NCI-H146 (cell line): Measurements from ENCODE around the gene EDN2.

Source experiments
- DNase-seq: peaks from one replicate; lab custom pipeline; 2025; lab: John Stamatoyannopoulos, UW

EDN2 gene

DNA sequence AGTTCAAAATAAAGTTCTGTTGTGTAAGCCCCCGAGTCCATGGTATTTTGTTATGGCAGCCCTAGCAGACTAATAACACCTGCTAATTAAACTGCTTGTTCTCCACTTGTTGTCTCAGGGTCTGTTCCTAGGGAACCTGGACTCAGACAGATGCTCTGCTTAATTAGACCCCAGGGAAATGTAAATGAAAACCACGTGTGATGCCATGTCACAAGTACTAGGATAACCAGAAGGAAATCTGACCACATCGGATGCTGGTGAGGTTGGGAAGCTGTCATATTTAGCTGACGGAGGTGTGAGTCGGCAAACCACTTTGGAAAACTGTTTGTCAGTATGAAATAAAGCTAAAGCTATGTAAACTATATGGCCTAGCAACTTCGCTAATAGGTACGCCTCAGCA lies 19.6 kb downstream of the EDN2 start:
- DNase-seq = peak; percentile 75

DNA sequence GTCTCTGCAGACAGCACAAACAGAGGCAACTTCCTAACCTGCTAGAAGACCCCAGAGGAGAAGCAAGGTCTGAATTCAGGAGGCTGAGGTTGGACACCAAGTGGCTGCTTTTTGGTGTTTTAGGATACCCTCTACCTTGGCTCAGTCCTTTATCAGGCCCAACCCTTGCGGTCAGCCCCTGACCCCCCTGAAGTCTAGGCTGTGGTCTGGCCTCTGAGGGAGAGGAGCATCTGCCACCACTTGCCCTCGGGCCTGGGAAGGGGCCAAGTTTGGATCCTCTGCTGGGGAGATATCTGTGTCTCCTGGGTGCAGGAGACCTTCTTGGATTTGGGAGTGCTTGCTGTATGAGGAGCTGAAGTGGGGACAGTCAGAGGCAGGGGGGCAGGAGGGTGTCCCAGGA lies 21.0 kb downstream of the EDN2 start:
- DNase-seq = no peak

DNA sequence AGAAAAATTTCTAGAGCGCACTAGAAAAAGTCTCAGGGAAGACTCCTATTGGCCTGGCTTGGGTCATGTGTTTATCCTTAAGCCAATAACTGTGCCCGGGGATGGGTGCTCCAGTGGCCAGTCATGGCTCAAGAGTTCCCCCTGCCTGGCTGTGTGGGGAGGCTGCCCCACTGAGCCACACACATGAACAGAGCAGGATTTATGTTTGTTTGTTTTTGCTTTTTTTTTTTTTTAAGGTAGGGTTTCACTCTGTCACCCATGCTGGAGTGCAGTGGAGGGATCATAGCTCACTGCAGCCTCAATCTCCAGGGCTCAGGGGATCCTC lies 21.8 kb downstream of the EDN2 start:
- no peak for DNase-seq

DNA sequence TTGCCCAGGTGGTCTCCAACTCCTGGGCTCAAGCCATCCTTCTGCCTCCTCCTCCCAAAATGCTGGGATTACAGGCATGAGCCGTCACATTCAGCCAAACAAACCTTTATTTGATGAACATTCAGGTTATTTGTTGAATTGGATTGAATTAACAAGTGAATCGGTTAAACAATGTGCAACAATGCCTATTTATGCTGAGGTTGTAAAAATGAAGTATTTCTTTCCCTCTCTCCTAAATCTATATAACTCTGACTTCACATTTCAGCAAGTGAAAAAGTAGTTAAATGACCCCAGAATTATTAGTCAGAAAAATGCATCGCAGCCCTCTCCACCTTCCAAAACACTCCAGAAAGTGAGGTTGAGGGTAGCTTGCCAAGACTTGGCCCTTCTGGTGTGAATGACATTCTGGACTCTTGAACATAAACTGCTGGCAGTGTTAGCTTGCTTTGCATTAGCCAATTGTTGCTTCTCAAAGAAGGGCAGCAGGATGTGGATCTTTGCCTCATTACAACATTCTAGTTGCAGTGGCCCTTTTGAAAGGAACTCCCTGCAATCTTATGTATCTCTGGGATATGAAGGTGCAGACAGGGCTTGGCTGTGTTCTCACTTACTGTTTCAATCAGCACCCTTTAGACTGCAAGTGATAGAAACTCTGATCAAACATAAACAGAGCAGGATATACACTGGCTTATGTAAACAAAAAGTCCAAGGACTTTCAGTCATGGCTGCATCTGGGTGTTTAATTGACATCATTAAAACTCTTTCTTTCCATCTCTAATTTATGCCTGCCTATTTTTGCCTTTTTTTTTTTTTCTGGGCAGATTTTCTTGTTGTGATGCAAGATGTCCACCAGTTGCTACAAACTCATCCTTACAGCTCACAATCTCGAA lies 22.4 kb downstream of the EDN2 start:
- no peak for DNase-seq

DNA sequence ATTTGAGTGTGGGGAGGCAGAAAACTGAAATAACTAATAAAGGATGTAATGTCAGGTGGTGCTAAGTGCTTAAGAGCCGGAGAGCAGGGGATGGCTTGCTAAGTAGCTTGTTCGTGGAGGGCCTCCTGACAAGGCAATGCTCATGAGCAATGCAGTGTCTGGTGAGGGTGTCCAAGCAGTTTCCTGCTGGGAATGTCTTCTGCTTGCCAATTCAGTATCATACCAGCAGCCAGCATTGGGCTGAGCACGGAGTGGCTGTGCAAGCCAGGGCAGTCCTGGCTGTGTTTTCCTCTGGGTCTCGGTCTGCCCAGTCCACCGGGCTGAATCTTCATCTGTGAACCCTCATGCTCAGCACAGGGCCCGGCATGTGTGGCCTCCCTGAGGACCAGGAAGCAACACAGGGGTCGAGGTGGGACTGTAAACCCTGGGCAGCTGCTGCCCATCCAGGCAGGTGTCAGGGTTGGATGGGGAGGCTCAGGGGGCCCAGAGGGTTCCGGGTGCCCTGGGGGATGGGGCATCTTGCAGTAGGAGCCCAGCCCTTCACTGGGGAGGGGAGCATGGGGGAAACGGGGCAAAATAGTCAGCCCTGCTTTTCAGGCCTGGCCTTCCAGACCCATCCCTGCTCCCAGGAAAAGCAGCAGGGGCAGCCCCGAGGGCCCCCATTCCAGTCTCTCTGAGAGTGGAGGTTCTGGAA lies 27.5 kb downstream of the EDN2 start:
- no peak for DNase-seq

DNA sequence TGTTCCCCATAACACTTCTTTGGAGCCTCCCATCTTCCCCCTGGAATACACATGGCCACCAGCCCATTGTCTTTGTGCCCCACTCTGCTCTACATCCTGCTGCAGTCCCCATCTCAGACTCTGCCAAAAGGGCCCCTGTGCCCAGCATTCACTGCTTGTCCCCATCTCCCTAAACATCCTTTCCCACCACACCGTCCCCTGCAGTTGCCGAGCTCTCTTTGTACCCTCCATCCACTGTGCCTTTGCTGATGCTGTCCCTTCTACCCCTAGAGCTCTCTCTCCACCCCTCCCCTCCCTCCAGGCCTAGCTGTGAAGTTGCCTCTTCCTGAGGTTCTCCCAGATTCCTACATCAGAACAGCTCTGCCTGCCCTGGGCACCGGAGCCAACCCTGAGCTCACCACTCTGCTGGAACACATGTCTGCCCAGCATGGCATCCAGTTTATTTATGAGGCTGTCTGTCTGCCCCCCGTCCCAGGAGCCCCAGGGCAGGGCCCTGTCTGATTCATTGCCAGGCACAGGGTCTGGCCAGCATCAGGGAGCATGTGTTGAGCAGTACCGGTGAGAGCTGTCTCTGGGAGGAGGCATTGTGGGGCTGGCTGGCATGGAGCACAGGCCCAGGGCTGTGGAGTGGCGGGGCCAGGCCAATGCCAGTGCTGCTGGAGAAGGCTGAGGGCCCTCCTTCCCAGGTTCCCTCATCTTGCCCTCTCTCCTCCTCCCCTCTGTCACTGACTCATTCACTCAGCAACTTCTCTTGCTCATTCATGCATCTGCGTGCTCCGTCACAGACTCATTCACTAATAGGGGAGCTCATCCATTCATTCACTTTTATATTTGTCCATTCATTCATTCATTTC lies 28.8 kb downstream of the EDN2 start:
- no peak for DNase-seq

DNA sequence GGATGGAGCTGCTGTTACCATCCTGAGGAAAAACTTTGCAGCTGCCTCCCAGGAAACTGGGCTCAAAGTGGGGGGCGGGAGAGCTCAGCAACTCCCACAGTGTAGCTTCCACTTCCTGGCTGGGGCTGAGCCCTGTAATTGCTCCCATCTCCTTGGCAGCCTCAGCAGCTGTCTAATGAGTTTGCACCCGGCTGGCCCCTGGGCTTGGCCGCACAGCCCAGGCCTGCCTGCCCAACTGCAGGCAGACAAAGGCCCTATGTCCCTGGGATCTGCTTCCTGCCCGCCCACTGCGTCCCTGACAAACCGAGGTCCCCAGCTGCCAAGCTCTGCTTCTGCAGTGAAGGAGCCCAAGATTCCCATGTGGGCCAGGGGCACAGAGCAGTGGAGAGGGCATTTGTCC lies 30.1 kb downstream of the EDN2 start:
- peak; percentile 76 for DNase-seq

DNA sequence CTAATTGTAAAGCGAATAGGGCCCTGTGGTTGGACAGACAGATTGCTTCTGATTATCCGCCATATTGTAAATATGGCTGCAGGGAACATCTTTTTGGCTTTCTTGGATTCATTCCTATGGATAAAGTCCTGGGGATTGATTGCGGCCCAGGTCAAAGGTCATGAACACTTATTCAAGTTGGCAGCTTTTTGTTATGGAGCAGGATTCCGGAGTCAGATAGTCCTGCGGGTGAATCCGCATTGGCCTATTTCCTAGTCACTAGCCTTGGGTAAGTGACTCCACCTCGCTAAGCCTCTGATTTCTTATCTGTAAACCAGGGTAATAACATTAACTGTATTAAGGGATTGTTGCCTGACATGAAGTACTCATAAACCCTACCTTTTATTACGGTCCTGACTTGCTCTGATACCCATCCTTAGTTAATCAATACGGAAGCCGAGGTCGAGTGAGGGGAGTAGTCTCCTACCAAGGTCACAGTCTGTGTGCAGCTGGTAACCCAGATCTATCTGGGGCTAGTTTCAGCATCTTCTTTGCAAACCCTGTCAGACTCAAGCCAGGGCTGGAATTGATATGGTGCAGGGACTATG lies 31.7 kb downstream of the EDN2 start:
- no peak for DNase-seq

DNA sequence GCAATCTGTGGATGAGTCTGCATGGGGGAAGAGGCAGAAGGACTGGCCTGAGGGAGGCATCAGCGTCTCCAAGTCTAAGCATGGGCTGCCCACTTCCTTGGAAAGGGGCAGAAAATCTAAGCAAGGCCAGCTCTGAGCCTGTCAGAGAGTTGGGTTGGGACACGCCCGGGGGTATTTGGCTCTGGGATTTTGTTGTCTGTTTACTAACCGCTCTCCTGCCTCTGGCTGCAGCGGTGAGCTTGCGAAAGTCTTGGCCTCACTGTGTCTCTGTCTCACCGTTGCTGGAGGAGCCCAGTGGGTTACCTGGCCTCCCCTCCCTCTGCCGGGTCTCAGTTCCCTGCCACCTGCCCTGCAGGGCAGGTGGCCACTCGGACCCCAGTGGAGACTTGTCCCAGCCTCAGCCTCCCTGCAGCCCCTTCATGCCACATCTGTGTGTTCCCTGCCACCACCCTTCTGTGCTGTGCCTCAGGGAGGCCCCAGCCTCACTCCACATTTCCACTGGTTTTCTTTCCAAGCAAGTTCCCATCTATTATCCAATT lies 33.7 kb downstream of the EDN2 start:
- no peak for DNase-seq

DNA sequence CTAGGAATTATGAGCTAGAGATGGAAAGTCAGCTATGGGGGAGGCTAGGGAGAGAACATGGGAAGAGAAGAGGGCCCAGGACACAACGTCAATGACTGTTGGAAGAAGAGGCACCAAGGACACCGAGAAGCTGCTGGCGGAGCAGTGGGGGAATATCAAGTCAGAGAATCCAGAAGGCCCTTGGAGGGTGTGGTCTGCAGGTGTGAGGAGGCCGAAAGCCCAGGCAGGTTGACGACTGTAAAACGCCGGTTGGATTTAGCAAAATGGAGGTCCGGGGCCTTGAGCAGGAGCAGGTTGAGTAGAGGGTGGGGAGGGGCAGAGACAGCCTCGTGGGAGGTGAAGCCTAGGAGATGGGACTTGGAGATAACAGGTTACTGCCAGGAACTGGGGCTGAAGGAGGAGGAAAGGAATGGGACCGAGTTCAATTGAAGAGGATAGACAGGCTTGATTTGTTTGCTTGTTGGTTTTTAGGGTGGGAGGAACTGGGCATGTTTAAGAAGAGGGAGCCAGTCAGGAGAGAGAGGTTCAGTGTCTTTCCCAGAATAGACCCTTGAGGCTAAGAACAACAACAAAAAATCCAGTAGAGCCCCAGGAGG lies 35.1 kb downstream of the EDN2 start:
- no peak for DNase-seq

DNA sequence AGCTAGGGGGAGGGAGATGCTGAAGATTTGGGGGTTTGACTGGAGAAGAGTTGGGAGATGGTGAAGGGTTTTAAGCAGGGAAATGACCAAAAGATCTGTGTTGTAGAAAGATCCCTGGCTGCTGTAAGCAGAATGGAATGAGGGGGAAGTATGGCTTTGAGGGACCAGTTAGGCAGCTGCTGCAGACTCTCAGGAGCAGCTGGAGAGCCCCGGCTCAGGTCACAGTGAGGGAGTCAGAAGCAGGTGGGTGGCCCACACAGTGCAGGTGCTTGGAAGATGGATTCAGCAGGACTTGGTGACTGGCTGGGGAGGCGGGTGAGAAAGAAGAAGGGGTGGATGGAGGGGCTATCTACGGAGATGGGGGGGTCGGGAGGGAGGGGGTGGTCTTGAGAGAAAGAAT lies 35.7 kb downstream of the EDN2 start:
- peak; percentile 52 for DNase-seq

DNA sequence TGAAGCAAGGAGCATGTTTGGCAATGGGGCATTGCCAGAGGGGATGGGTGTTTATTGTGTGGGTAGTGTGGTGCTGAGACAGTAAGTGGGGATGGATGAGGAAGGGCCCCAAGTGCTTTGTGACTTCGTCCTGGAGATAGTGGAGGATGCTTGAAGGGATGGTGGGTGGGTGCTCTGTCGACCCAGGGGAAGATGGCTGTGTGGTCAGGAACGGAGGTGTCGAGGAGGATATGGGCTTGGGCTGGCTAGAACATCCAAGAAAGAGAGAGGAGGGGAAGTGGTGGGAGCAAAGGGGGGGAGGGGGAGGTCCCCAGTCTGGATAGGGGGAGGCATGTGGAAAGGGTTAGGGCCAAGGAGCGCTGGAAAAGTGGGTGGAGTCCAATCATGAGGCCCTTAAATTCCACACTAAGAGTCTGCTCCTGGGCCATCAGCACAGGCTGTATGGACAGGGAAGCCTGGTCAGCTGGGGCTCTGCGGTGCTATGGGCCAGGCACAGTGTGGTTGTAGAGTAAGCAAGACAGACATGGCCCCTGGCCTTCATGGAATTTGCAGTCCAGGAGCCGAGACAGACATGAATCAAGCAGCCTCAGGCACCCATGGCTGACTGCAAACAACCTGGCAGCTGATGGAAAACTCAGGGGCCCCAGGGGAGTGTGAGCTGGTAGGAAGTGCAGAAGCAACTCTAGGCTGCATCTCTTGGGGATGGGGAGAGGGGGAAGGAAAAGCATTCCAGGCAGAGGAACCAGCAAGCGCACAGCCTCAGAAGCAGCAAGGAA lies 36.3 kb downstream of the EDN2 start:
- peak; percentile 39 for DNase-seq

DNA sequence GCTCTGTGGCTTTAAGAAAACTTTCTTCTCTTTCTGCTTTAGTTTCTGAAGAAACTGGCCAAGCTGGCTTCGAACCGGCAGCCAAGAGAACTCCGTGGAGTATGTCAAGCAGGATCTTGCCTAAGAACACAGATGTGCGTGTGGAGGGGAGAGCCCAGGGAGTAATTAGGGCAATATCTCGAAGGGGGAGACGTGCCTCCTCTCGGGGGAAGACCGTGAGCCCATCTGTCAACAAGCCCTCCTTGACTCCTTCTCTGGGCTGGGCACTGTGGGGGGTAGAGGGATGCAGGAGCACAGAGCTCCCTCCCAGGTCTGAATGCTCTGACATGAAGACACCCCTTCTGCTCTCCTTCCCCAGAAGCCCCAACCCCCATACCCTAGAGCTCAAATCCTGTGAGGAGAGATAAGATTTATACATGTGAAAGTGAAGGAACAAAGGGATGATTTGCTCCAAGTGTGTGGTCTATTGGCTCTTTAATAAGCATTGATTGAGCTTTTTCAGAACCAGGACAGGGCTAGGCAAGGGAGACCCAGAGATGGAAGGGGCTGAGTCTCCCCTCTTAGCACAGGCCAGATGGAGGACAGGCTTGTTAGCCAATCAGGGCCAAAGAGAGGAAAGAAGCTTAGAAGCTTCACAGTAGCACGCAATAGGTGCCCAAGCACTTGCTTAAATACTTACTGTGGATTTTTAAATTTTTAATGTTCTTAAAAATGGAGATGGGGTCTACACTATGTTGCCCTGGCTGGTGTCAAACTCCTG lies 37.5 kb downstream of the EDN2 start:
- DNase-seq = no peak

DNA sequence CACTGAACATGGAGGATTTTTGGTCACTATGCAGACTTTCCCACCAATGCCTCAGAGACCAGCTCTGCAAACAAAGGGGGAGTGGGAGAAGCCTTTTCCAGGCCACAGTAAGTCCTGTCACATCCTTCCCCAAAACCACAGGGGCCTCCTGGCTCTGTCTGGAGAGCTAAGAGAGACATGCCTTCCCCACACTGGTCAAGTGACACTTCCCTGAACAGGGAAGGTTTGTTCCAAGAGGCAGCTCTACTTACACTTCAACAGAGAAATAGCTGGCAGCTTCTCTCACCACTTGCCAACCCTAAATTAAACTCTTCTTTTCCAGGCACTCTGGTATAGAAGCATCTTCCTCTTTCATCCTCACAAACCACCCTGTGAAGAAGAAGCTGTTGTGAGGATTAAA lies 39.7 kb downstream of the EDN2 start:
- DNase-seq = no peak

DNA sequence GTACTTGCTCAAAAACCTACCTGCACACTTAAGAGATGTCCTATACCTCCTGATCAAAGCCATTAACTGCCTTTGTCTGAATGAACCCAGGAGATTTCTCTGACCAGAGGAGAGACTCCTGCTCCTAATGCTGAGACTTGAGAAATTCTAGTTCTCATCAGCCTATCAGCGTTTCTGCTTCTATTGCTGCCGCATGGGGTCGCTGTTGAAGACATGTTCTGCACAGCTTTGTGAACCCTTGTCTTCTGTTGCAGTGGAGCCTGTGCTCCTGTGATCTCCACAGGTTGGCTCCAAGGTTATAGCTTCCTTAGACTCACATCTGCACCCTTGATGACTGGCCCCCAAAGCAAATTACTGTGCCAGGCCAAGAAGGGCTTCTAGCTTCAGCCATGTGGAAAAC lies 40.2 kb downstream of the EDN2 start:
- DNase-seq = no peak

DNA sequence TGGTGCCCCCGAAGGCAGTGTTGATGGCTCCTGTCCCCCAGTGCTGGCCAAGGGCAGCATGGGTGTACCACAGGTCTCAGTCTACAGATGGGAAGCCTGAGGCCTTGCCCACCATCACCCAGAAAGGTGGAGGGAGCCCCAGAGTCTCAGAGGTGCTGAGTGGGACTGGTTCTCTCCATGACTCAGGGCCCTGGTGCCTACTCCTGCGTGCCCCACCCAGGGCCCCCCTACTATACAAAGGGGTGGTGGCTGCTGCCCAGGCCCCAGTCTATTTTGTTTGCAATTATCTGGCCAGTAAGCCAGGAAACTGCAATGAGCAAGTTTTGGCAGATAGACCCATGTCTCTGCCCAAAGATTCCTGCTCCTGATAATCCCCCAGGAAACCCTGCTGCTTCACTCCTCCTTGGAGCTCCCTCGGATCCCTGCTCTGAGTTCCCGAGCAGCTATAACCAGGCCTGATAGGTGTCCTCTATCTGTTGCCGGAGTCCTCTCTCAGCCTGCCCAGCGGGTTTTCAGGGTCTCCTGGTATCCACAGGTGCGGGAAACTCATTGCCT lies 41.7 kb downstream of the EDN2 start:
- DNase-seq = no peak

DNA sequence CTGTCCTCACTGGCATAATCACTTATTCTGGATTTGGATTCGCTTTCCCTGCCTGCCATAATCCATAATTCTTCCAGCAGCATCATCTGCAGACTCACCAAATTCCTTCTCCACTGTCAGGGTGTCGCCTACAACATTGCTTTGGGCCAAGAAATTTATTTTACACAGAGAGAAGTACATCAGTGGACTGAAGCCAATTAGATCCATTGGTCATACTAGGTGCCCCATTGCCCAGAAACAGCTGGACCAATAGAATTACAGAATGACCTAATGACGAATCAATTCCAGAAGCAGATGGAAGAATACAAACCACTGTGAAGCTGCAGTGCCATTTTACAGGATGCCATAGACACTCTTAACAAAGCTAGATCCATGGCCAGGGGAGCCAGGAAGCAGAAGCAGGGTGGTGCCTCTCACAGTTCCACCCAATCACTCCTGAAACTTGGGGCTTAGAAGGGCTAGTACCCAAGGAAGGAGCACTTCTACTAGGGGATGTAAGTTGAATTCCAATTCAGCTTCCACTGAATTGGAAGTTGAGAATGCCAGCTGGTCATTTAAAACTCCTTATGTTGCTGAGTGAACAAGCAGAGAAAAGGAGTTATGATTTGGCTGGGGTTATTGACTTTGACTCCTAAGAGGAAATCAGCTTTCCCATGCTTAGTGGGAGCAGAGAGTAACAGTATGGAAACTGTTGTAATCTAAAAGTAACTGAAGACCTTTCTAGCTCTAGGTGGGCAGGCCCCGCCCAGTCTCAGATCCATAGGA lies 44.0 kb downstream of the EDN2 start:
- no peak for DNase-seq

DNA sequence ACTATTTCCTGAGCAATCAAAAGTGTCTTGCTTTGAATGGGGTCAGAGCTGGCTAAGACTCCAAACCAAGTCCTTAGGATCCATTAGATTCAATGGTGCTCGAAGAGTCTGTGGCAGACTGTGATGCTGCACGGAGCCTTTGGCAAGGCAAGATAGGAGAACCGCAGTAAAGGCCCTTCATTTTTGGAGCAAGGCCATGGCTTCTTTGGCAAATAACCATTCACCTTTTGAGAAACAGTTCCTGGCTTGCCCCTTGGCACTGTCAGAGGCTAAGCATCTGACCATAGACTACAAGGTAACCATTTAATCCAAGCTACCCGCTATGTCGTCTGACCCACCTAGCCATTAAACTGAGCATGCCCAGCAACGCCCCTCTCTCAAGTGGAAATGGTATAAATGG lies 45.2 kb downstream of the EDN2 start:
- DNase-seq = no peak

DNA sequence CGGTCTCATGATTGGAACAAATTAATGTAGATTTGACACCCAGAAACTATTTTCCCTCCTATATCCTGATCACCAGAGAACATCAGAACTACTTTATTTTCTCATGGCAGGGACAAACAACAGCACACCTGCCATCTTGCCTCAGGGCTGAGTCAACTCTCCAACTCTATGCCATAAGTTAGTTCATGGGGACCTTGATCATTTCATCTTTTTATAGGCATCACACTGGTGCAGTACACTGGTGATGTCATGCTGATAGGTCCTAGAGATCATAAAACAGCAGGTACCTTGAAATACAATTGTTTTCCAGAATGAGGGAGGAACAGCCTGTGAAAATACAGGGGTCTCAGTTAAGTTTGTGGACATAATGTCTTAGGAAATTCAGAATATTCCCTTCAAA lies 45.8 kb downstream of the EDN2 start:
- no peak for DNase-seq
